ENCODE data around the gene NFIC. TPM values are rescaled to one million over a fixed set of nuclear protein-coding genes. Genes with fewer than 3 reads are reported as not detected.
"Not testable (repeated sequence)": the region's sequence is repeated elsewhere in the genome, so short reads cannot be mapped to it uniquely, and the experiment has no call there.

NFIC gene
- total and polyA plus RNA-seq, 10 of the 15 experiments (the other 5 are each of a cell fraction or from before 2014, with no cell fraction given), result 0.71 to 53.5 (median 10.2) TPM

GRCh38 chr19:3346677-3347353 lies 19.6 kb upstream of the NFIC start (continued):
- no peak for TF ChIP-seq E2F8 (IDR thresholded peaks at IDR 0.05; ENCODE audit: low read depth, partially characterized antibody)
- TF ChIP-seq NFYA (IDR thresholded peaks at IDR 0.05; ENCODE audit: borderline replicate concordance, low read depth, low read length), result no peak
- no peak for TF ChIP-seq SIX5 (IDR thresholded peaks at IDR 0.05; ENCODE audit: low read depth, low read length, severe bottlenecking)
- no peak for TF ChIP-seq POLR2A (IDR thresholded peaks at IDR 0.05; ENCODE audit: low read depth, low read length)
- no peak for TF ChIP-seq YBX1 (IDR thresholded peaks at IDR 0.05)
- TF ChIP-seq SMAD1 (IDR thresholded peaks at IDR 0.05; ENCODE audit: low read depth, partially characterized antibody), result no peak
- TF ChIP-seq IKZF2 (IDR thresholded peaks at IDR 0.05), result no peak

GRCh38 chr19:3348042-3348441 lies 18.3 kb upstream of the NFIC start:
- H3K9ac ChIP-seq (ENCODE audit: control insufficient read depth, insufficient read depth, low read length), result no peak overlapping the region

GRCh38 chr19:3348469-3348868 lies 17.9 kb upstream of the NFIC start:
- H2AFZ ChIP-seq (ENCODE audit: control insufficient read depth, low read depth, low read length); FAIRE-seq; H3K4me3 ChIP-seq; DNase-seq (ENCODE audit: low read depth, low spot score); H4K20me1 ChIP-seq (ENCODE audit: control insufficient read depth, insufficient read depth); RAD21 ChIA-PET (ENCODE audit: unreplicated experiment); in situ Hi-C loops (cut with MboI); H3K9me3 ChIP-seq (replicated peaks; ENCODE audit: control insufficient read depth, insufficient read depth, low read length); ATAC-seq; intact Hi-C loops (cut with micrococcal nuclease; ENCODE audit: unreplicated experiment); H3K4me1 ChIP-seq (ENCODE audit: control insufficient read depth, insufficient read depth, low read length); H3K27ac ChIP-seq (ENCODE audit: control insufficient read depth, insufficient read depth); SMC1A ChIA-PET (ENCODE audit: uncharacterized antibody, unreplicated experiment); H3K36me3 ChIP-seq (ENCODE audit: control insufficient read depth in 2 of 2, insufficient read depth in 2 of 2, low read length in 1 of 2); H3K27me3 ChIP-seq (replicated peaks in 1 of 2; ENCODE audit: control insufficient read depth in 2 of 2, insufficient read depth in 2 of 2, low read length in 1 of 2); H3K79me2 ChIP-seq (ENCODE audit: control insufficient read depth, insufficient read depth, low read length); BruUV-seq (replicated peaks); H3K9ac ChIP-seq (ENCODE audit: control insufficient read depth, insufficient read depth, low read length); H3K4me2 ChIP-seq (ENCODE audit: control insufficient read depth, insufficient read depth): not testable (repeated sequence)
- CTCF ChIA-PET, result interaction anchor here (1.2 kb wide), 1 partner anchor 81 kb away, joined by 4 read pairs; no protein-coding TSS in a partner anchor
- 49% methylated on average over 11 of the region's 11 CpGs for WGBS (ENCODE audit: insufficient coverage, insufficient replicate concordance, low lambda C conversion rate, missing lambda C conversion rate)
- POLR2A ChIA-PET, result interaction anchor here (0.6 kb wide), 1 partner anchor 71 kb away, joined by 3 read pairs; no protein-coding TSS in a partner anchor

More at GRCh38 chr19:3348042-3348441, 18.3 kb upstream of the NFIC start:
- no peak for FAIRE-seq
- DNase-seq (ENCODE audit: low read depth, low spot score), result no peak
- Histone ChIP-seq H3K9me3 (replicated peaks; ENCODE audit: control insufficient read depth, insufficient read depth, low read length) (no peaks in the 10 kb centered on the region), H3K36me3 (ENCODE audit: control insufficient read depth in 2 of 2, insufficient read depth in 2 of 2, low read length in 1 of 2) (no peaks in the 10 kb centered on the region), H4K20me1 (ENCODE audit: control insufficient read depth, insufficient read depth) (no peaks in the 10 kb centered on the region), H2AFZ (ENCODE audit: control insufficient read depth, low read depth, low read length) (no peak overlapping the region), H3K27ac (ENCODE audit: control insufficient read depth, insufficient read depth) (no peak overlapping the region), H3K4me1 (ENCODE audit: control insufficient read depth, insufficient read depth, low read length) (no peaks in the 10 kb centered on the region), H3K27me3 (replicated peaks in 1 of 2; ENCODE audit: control insufficient read depth in 2 of 2, insufficient read depth in 2 of 2, low read length in 1 of 2) (no peaks in the 10 kb centered on the region; a peak in 1 of 4 replicates), H3K4me3 (no peak overlapping the region), H3K4me2 (ENCODE audit: control insufficient read depth, insufficient read depth) (no peak overlapping the region), H3K79me2 (ENCODE audit: control insufficient read depth, insufficient read depth, low read length) (no peaks in the 10 kb centered on the region)
- intact Hi-C loops (cut with micrococcal nuclease; ENCODE audit: unreplicated experiment) (no loop called here), in situ Hi-C loops (cut with MboI) (no loop called here)
- no peak for ATAC-seq
- ChIA-PET RAD21 (ENCODE audit: unreplicated experiment) (interaction anchor here (0.5 kb wide), 1 partner anchor 91 kb away, joined by 3 read pairs; no protein-coding TSS in a partner anchor), CTCF (interaction anchor here (1.2 kb wide), 1 partner anchor 81 kb away, joined by 4 read pairs; no protein-coding TSS in a partner anchor), POLR2A (interaction anchor here (0.6 kb wide), 1 partner anchor 71 kb away, joined by 3 read pairs; no protein-coding TSS in a partner anchor), SMC1A (ENCODE audit: uncharacterized antibody, unreplicated experiment) (no interaction called here)
- WGBS (ENCODE audit: insufficient coverage, insufficient replicate concordance, low lambda C conversion rate, missing lambda C conversion rate), result 69% methylated on average over 11 of the region's 11 CpGs
- TF ChIP-seq KDM1A (IDR thresholded peaks at IDR 0.05; ENCODE audit: borderline replicate concordance) (no peak), POLR2AphosphoS5 (IDR thresholded peaks at IDR 0.05; ENCODE audit: low read length) (no peak), KAT2A (conservative IDR thresholded peaks at IDR 0.05; ENCODE audit: control insufficient read depth, low read depth, low read length) (no peak)
- BruUV-seq (replicated peaks), result no TSS peak
